Breast epithelium (tissue), 4 donors: ENCODE measurements around the gene LDHAL6A. TPM values are rescaled to one million over a fixed set of nuclear protein-coding genes. Genes with fewer than 3 reads are reported as not detected.

Experiments used
- DNase-seq, 2 donors: peaks; one replicate each; pipeline ENCODE4 v3.0.0-alpha.2; 2019; ENCODE audit warnings: low spot score in 2 of 2
- H3K27ac ChIP-seq, 2 donors: fragments of 200-600 bp; sonication (generic) in 1 of 2; one replicate each; pipeline ENCODE4 v1.5.1; 2016 to 2019; ENCODE audit warnings: mild to moderate bottlenecking in 1 of 2
- H3K27me3 ChIP-seq, 2 donors: fragments of 200-600 bp; sonication (generic) in 1 of 2; one replicate each; pipeline versions ENCODE4 v1.5.1 to v1.6.0; 2017 to 2019; ENCODE audit warnings: control low read depth in 1 of 2, mild to moderate bottlenecking in 1 of 2
- H3K36me3 ChIP-seq: fragments of 200-600 bp; one replicate; pipeline ENCODE4 v1.5.1; 2019
- H3K4me1 ChIP-seq, 2 donors: fragments of 200-600 bp; sonication (generic); one replicate each; pipeline ENCODE4 v1.5.1; 2016 to 2019; ENCODE audit warnings: control low read depth in 1 of 2
- H3K4me3 ChIP-seq, 3 donors: fragments of 200-600 bp; sonication (generic); 1 replicate in 2 of 3; 2 replicates in 1 of 3; pipeline ENCODE4 v1.5.1; 2016 to 2019; ENCODE audit warnings: mild to moderate bottlenecking in 3 of 3, moderate library complexity in 2 of 3
- H3K9me3 ChIP-seq, 2 donors: fragments of 200-600 bp; sonication (generic) in 1 of 2; one replicate each; pipeline ENCODE4 v1.5.1; 2016 to 2019; ENCODE audit warnings: control low read depth in 1 of 2
- CTCF ChIP-seq, 3 donors: fragments of 450-650 bp; IDR thresholded peaks; one replicate each; pipeline ENCODE4 v1.5.1; 2016 to 2017; ENCODE audit warnings: antibody characterized with exemption in 3 of 3, mild to moderate bottlenecking in 3 of 3, moderate library complexity in 3 of 3
- POLR2A ChIP-seq: fragments of 450-650 bp; IDR thresholded peaks from one replicate; pipeline ENCODE4 v1.6.1; 2016; ENCODE audit warnings: antibody characterized with exemption, mild to moderate bottlenecking, moderate library complexity
- POLR2AphosphoS5 ChIP-seq, 3 donors: sonication (generic); formaldehyde crosslinking; IDR thresholded peaks; one replicate each; pipeline ENCODE4 v1.6.1; 2017; ENCODE audit warnings: antibody characterized with exemption in 3 of 3
- intact Hi-C: fragments of 100-400 bp; cut with DNase I; formaldehyde crosslinking; loops from one replicate; pipeline ENCODE4 v1.15.1; 2023; ENCODE audit warnings: low total_unique reads
- total RNA-seq, 3 donors: library from RNA; depleted of rRNA; stranded (reverse); fragments of >200 nt; gene quantifications; one replicate each; pipeline ENCODE4 v1.1.0, GENCODE V29; 2016

Gene LDHAL6A
- total RNA-seq, 3 donors from 2014 or later, result not detected

- peak overlapping the region in 1 of 2 donors; percentile 56 for H3K27ac ChIP-seq
- TF ChIP-seq POLR2AphosphoS5 (IDR thresholded peaks at IDR 0.05) (no peak), POLR2A (no peak), CTCF (IDR thresholded peaks at IDR 0.05) (no peak)
- no peak overlapping the region for H3K4me3 ChIP-seq
- no peaks in the 10 kb centered on the region for H3K9me3 ChIP-seq
- intact Hi-C loops, result no loop called here
- no peaks in the 10 kb centered on the region for H3K4me1 ChIP-seq
- H3K27me3 ChIP-seq, result no peaks in the 10 kb centered on the region
- DNase-seq, result no peak
- H3K36me3 ChIP-seq, result no peaks in the 10 kb centered on the region
Observed at GRCh38 chr11:18490319-18490718, 34.7 kb downstream of the LDHAL6A start.

DNA sequence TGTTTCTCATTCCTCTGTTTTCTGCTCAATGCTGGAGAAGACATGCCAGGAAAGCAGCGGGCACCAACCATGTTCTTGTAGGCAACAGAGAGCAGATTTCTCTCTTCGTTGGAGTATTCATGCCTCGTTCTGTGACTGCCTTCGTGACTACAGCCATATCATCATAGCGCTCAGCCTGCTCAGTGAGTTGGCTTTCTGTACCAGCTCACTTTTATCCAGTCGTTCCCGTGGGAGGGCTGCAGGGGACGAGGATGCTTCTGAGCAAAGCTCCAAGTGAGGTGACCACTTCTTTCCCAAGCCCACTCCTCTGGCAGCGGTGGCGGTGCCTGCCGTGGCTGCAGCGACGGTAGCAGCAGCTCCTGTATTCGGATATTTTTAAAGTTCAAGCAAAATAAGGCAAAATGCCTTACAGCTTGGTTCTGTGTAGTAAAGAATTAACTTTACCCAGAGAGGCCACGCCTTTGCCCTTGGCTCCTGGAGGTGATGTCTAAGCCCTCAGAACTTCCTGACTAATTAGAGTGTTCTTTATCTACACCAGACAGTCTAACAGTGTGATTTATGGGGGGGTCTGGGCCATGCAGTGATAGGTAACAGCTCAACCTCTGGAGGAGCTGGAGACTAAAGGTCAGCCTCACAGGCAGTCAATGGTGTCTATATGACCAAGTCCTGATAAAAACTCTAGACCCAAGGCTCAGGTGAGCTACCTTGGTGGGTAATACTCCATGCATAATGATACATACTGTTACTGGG lies 35.3 kb downstream of the LDHAL6A start:
- Histone ChIP-seq H3K4me3 (no peak overlapping the region), H3K27ac (peak overlapping the region; percentile 13 to 56), H3K27me3 (no peaks in the 10 kb centered on the region), H3K9me3 (no peaks in the 10 kb centered on the region), H3K36me3 (no peaks in the 10 kb centered on the region), H3K4me1 (no peaks in the 10 kb centered on the region)
- DNase-seq, result no peak
- TF ChIP-seq POLR2A, result no peak
- TF ChIP-seq CTCF (IDR thresholded peaks at IDR 0.05), result no peak
- no peak for TF ChIP-seq POLR2AphosphoS5 (IDR thresholded peaks at IDR 0.05)
- intact Hi-C loops, result no loop called here

DNA sequence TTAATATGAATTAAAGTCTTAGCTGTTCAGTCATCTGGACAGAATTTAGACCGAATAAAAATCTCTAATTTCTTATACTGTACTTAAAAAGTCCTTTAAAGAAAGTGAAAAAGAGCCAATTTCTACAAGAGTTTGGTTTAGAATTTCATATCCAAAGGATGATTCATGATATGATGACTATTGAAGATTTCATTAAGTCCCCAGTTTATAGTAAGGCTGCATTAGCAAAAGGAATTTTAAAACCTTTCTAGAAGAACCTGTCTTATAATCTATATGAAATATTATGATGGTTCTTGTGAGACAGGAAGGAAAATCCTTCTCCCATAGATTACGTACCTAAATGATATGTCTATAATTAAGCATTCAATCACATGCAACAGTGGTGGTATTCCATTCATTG lies 36.3 kb downstream of the LDHAL6A start:
- Histone ChIP-seq H3K9me3 (no peaks in the 10 kb centered on the region), H3K36me3 (no peaks in the 10 kb centered on the region)
- TF ChIP-seq CTCF (IDR thresholded peaks at IDR 0.05), result no peak

DNA sequence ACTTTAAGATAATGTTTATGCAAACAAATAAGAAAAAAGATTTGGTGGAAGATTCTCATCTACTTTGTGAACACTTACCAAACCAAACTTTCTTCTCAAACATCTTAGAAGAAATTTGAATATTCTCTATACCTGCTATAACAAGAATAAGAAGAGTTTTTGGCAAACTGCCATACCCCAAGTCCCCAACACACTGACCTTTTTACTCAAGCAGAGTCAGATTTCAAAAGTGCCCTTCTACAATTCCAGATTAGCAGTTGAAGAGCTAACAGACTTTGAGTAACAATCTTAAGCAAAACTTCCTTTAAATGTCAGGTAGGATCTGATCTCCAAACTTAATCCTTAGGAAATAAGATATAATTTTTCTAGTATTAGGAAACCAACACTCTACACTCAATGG lies 37.2 kb downstream of the LDHAL6A start:
- TF ChIP-seq POLR2A (no peak), CTCF (IDR thresholded peaks at IDR 0.05) (no peak), POLR2AphosphoS5 (IDR thresholded peaks at IDR 0.05) (no peak)
- H3K36me3 ChIP-seq, result no peaks in the 10 kb centered on the region
- no peak overlapping the region for H3K4me3 ChIP-seq
- no peaks in the 10 kb centered on the region for H3K4me1 ChIP-seq
- H3K27me3 ChIP-seq, result no peaks in the 10 kb centered on the region
- no peaks in the 10 kb centered on the region for H3K9me3 ChIP-seq
- H3K27ac ChIP-seq, result no peak overlapping the region
- intact Hi-C loops, result no loop called here
- no peak for DNase-seq

More for the DNA sequence above, 36.3 kb downstream of the LDHAL6A start:
- H3K4me3 ChIP-seq, result no peak overlapping the region
- no peaks in the 10 kb centered on the region for H3K4me1 ChIP-seq
- H3K27ac ChIP-seq, result no peak overlapping the region
- DNase-seq, result no peak
- intact Hi-C loops, result no loop called here
- no peaks in the 10 kb centered on the region for H3K27me3 ChIP-seq

- Histone ChIP-seq H3K4me1 (no peaks in the 10 kb centered on the region), H3K27ac (peak overlapping the region in 1 of 2 donors; percentile 23), H3K36me3 (no peaks in the 10 kb centered on the region), H3K27me3 (no peaks in the 10 kb centered on the region), H3K4me3 (no peak overlapping the region), H3K9me3 (no peaks in the 10 kb centered on the region)
- intact Hi-C loops, result no loop called here
- TF ChIP-seq CTCF (IDR thresholded peaks at IDR 0.05), result no peak
- no peak for TF ChIP-seq POLR2AphosphoS5 (IDR thresholded peaks at IDR 0.05)
- TF ChIP-seq POLR2A, result no peak
- no peak for DNase-seq
Observed at GRCh38 chr11:18493310-18493709, 37.7 kb downstream of the LDHAL6A start.
